ENCODE data around the gene PLPPR2.
"Not testable (repeated sequence)": the region's sequence is repeated elsewhere in the genome, so short reads cannot be mapped to it uniquely, and the experiment has no call there.

PLPPR2 gene

DNA sequence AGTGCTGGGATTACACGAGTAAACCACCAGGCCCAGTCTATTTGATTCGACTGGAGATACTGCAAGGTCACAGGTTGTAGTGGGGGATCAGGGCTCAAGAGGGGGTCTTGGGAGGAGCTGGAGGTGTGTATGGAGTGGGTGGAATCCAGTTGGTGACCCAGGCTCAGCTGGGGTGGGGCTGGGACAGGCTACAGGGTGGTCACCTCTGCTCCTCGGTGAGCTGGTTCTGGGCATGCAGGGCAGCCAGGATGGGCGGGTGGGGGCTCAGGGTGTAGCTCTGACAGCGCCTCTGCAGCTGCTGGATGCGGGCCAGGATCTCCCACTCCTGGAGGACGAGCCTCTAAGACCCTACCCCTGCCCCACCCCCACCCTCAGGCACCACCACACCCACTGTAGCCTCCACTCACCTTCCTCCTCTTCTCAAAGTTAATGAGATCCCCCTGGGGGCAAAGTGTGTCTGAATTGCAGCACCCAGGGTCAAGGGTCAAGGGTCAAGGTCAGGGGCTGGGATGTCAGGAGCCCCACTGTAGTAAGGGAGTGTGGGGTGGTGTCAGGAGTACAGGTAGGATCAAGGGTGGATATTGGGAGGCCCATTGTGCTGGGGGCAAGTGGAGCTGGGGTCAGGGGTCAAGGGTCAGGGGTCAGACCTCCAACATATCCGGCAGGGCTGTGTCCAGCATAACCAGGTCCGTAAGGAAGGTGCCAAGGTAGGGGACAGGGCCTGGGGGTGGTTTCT is 46.7 kb downstream of the PLPPR2 start:
- DNase-seq = no peak

DNA sequence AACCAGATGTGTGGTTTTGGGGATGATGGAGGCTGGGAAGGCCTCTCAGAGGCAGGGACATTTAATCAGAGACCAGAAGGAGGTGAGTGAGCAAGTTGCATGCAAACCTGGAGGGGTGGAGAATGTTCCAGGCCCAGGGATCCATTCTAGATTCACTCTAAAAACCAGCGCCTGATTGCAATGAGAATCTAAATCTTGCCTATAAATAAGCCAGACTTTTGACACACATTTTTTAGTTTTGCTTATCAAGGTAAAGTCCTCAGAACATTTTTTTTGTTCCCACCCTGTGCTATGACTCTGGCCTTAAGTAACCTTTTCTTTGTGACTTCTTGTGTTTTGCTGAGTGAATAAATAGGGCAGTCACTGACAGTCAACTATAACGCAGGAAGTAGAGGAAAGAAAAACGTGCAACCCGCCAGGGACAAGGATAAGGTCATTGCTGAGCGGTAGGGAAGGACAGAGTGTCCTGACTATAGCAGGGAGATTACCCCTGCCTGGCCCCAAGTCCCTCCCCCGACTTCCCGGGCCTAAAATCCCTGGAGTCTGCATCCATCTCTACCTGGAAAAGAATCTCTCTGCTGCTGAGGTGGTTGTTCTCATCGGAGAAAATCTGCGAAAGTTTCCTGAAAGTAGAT is 49.5 kb downstream of the PLPPR2 start:
- DNase-seq = no peak

DNA sequence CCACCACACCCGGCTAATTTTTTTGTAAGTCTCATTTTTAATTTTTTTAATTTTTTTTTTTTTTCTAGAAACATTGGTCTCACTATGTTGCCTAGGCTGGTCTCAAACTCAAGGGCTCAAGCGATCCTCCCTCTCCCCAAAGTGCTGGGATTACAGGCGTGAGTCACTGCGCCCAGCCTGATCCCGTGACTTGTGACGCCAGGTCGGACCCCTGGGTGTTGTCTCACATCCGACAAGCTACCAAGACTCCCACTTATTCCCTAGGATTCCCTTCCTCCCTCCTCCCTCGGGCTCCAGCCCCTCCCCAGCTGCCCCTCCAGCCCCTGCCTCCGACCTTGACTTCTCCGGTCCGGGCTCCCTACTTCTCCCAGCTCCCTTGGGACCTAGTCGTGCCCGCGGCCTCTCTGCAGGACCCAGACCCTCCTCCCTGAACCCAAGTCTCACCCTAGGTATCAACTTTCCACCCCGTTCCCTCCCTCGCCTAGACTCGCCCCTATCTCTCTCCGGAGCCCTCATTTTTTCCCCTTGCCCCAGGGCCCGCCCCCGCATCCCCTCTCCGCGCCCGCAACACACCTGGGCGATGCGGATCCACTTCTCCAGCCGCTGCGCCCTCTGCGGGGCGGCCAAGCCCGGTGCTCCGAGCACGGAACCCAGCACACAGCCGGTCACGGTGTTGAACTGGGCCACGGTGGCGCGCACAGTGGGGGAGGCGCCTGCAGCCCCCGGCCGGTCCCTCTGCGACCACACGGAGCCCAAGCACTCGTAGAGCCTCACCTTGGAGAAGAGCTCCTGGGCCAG is 50.8 kb downstream of the PLPPR2 start:
- no peak for DNase-seq

DNA sequence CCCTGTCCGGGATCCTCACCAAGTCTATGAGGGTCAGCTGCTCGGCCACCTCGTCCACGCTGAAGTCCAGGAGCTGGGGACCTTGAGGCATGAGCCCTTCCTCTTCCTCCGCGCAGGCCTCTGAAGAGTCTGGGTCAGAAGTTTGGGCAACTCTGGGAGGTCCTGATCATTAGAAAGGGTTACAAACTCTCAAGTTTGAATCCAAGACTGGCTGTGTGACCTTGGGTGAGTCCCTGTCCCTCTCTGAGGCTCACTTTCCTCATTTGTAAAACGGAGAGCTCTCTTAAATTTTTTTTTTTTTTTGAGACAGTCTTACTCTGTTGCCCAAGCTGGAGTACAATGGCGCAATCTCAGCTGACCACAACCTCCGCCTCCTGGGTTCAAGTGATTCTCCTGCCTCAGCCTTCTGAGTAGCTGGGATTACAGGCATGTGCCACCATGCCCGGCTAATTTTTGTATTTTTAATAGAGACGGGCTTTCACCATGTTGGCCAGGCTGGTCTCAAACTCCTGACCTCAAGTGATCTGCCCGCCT is 51.5 kb downstream of the PLPPR2 start:
- not testable (repeated sequence) for DNase-seq

DNA sequence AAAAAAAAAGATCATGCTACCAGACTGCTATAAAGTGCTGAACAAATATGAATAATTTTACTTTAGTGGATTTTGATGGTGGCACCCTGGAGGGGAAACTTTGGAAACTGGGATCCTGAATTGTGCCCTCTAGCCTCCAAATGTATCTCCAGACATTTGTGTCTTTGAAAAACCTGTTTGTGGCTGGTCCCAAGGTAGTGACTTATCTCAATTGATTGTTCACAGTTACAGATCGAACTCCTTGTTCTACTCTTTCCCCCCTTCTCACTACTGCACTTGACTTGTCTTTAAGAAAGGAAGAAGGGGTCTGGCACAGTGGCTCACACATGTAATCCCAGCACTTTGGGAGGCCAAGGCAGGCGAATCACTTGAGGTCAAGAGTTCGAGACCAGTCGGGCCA is 53.4 kb downstream of the PLPPR2 start:
- no peak for DNase-seq

DNA sequence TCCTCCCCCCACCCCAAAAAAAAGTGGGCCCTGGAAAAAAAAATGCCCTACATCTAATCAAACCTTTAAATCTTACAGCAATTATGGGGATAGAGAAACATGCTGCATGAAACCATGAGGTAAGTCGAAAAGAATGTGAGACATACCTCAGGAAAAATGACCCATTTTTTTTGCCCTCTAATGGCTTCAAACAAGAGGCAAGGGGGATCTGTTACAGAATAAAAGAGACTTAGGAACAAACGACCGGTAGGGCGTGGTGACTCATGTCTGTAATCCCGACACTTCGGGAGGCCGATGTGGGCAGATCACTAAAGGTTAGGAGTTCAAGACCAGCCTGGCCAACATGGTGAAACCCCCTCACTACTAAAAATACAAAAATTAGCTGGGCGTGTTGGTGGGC is 55.5 kb downstream of the PLPPR2 start:
- DNase-seq = no peak

DNA sequence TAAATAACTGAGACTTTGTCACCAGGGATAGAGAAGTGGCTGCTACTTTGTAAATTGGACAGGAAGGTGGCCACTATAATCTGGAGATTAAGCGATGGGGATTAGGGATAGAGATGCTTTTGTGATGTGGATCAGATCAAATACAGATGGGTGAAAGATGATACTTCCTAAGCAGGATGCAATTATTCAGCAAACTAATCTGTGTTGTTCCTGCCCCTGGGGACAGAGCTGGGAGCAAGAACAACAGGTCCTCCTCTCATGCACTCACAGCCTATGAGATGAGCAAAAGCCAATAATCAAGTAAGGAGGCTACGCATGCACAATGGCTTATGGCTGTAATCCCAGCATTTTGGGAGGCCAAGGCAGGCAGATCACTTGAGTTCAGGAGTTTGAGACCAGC is 59.3 kb downstream of the PLPPR2 start:
- DNase-seq = no peak
